Tibial artery (tissue), 4 donors: ENCODE results near the gene PLK5.

Experiments
- DNase-seq, 2 donors: peaks; one replicate each; pipeline ENCODE4 v3.0.0-alpha.2; 2019
- H3K27ac ChIP-seq, 2 donors: fragments of 200-600 bp; sonication (generic) in 1 of 2; 1 replicate in 1 of 2; 2 replicates in 1 of 2; pipeline ENCODE4 v1.5.1; 2018 to 2019; ENCODE audit warnings: mild to moderate bottlenecking in 1 of 2
- H3K27me3 ChIP-seq, 2 donors: fragments of 200-600 bp; sonication (generic) in 1 of 2; one replicate each; pipeline versions ENCODE4 v1.5.1 to v1.6.0; 2016 to 2019
- H3K36me3 ChIP-seq, 3 donors: fragments of 200-600 bp; sonication (generic) in 2 of 3; one replicate each; pipeline ENCODE4 v1.5.1; 2016 to 2019; ENCODE audit warnings: mild to moderate bottlenecking in 2 of 3
- H3K4me1 ChIP-seq, 4 donors: fragments of 200-600 bp; sonication (generic) in 2 of 4; 1 replicate in 3 of 4; 2 replicates in 1 of 4; pipeline ENCODE4 v1.5.1; 2016 to 2019
- H3K4me3 ChIP-seq, 2 donors: fragments of 200-600 bp; sonication (generic) in 1 of 2; 1 replicate in 1 of 2; 2 replicates in 1 of 2; pipeline ENCODE4 v1.5.1; 2018 to 2019; ENCODE audit warnings: mild to moderate bottlenecking in 2 of 2
- H3K9me3 ChIP-seq, 3 donors: fragments of 200-600 bp; sonication (generic) in 1 of 3; one replicate each; pipeline ENCODE4 v1.5.1; 2016 to 2019
- intact Hi-C: fragments of 100-400 bp; cut with DNase I; formaldehyde crosslinking; loops from one replicate; pipeline ENCODE4 v1.15.0; 2023; ENCODE audit warnings: low total_unique reads
- TF ChIP-seq, protein P1 (sequence below), 2 experiments: fragments of 200-600 bp in 1 of 2; fragments of 450-650 bp in 1 of 2; IDR thresholded peaks; one replicate each; pipeline ENCODE4 v1.5.1; 2017 to 2019; ENCODE audit warnings: antibody characterized with exemption in 2 of 2, mild to moderate bottlenecking in 1 of 2, moderate library complexity in 1 of 2

PLK5 gene

GRCh38 chr19:1553415-1553814 is 29.5 kb downstream of the PLK5 start:
- peaks cover 0 to 23% (median 16%) of the 10 kb centered on the region in 3 donors for H3K36me3 ChIP-seq
- TF ChIP-seq, protein P1, sequence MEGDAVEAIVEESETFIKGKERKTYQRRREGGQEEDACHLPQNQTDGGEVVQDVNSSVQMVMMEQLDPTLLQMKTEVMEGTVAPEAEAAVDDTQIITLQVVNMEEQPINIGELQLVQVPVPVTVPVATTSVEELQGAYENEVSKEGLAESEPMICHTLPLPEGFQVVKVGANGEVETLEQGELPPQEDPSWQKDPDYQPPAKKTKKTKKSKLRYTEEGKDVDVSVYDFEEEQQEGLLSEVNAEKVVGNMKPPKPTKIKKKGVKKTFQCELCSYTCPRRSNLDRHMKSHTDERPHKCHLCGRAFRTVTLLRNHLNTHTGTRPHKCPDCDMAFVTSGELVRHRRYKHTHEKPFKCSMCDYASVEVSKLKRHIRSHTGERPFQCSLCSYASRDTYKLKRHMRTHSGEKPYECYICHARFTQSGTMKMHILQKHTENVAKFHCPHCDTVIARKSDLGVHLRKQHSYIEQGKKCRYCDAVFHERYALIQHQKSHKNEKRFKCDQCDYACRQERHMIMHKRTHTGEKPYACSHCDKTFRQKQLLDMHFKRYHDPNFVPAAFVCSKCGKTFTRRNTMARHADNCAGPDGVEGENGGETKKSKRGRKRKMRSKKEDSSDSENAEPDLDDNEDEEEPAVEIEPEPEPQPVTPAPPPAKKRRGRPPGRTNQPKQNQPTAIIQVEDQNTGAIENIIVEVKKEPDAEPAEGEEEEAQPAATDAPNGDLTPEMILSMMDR (IDR thresholded peaks at IDR 0.05), result no peak
- peaks cover 0 to 12% of the 10 kb centered on the region in 2 donors for H3K27me3 ChIP-seq
- no peaks in the 10 kb centered on the region for H3K9me3 ChIP-seq
- no peak overlapping the region for H3K4me3 ChIP-seq
- intact Hi-C loops, result no loop called here
- no peak for DNase-seq
- H3K27ac ChIP-seq, result no peak overlapping the region
- H3K4me1 ChIP-seq, result no peaks in the 10 kb centered on the region

DNA sequence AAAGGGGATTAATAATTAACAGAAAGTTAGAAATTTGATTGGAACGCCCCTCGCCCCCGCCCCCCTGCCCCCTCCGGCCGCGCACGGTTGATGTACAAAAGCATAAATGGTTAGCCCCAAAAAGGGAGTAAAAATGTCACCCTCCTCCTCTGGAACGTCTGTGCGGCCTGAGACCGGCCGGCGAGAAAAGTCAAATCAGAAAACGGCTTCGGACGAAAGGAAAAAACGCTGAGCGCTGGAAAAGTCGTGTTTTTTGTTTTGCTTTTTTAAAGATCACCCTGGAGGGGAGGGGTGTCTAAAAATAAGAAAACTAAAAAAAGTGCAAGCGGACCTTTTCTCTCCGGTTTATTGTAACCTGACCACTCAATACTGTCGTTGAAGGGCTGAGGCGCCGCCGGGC is 31.1 kb downstream of the PLK5 start:
- H3K9me3 ChIP-seq, result no peaks in the 10 kb centered on the region
- H3K4me3 ChIP-seq, result no peak overlapping the region
- intact Hi-C loops, result no loop called here
- peaks cover 0 to 23% (median 16%) of the 10 kb centered on the region in 3 donors for H3K36me3 ChIP-seq
- H3K4me1 ChIP-seq, result no peaks in the 10 kb centered on the region
- no peak for DNase-seq
- TF ChIP-seq, protein P1 (IDR thresholded peaks at IDR 0.05), result no peak
- H3K27ac ChIP-seq, result no peak overlapping the region
- H3K27me3 ChIP-seq, result peaks cover 0 to 12% of the 10 kb centered on the region in 2 donors

- Histone ChIP-seq H3K27me3 (peaks cover 0 to 8% of the 10 kb centered on the region in 2 donors), H3K4me3 (no peak overlapping the region), H3K9me3 (no peaks in the 10 kb centered on the region), H3K36me3 (peaks cover 0 to 23% (median 16%) of the 10 kb centered on the region in 3 donors), H3K4me1 (no peaks in the 10 kb centered on the region), H3K27ac (no peak overlapping the region)
- no peak for DNase-seq
- TF ChIP-seq, protein P1 (IDR thresholded peaks at IDR 0.05), result no peak
- intact Hi-C loops, result no loop called here
Measured at GRCh38 chr19:1555487-1556389, 31.9 kb downstream of the PLK5 start.

DNA sequence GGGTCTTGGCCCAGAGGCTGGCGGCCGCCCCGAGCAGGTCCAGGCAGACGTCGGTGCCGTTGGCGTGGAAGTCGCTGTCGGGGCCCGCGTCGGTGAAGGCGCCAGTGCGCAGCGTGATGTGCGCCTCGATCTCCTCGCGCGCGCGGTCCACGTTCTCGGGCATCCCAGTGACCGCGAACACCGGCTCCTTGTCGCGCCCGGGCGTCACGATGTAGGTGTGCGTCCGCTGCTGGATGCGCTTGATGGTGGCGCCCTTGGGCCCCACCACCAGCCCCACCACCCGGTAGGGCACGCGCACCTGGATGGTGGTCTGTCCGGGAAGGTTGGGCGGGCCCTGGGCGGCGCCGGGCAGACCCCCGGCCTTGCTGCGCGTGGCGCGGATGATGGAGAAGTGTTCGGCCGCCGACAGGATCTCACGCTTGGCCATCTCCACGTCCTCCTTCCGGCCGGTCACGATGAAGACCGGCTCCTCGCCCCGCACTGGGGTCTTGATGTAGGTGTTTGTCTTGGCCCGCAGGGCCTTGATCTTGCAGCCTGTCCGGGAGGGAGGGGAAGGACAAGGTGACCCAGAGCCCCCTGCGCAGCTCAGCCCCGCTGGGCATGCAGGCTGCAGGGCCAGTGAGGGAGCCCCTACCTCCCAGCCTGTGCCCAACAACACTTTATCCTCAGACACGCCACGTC is 32.7 kb downstream of the PLK5 start:
- Histone ChIP-seq H3K27me3 (peaks cover 0 to 7% of the 10 kb centered on the region in 2 donors), H3K27ac (no peak overlapping the region), H3K36me3 (peaks cover 0 to 23% (median 16%) of the 10 kb centered on the region in 3 donors), H3K4me3 (no peak overlapping the region), H3K9me3 (no peaks in the 10 kb centered on the region), H3K4me1 (no peaks in the 10 kb centered on the region)
- no peak for DNase-seq
- TF ChIP-seq, protein P1 (IDR thresholded peaks at IDR 0.05), result no peak
- intact Hi-C loops, result no loop called here

- H3K9me3 ChIP-seq, result no peaks in the 10 kb centered on the region
- H3K36me3 ChIP-seq, result peaks cover 0 to 23% (median 16%) of the 10 kb centered on the region in 3 donors
- peaks cover 0 to 5% of the 10 kb centered on the region in 2 donors for H3K27me3 ChIP-seq
- TF ChIP-seq, protein P1 (IDR thresholded peaks at IDR 0.05), result no peak
- H3K4me1 ChIP-seq, result no peaks in the 10 kb centered on the region
- no peak overlapping the region for H3K27ac ChIP-seq
- intact Hi-C loops, result no loop called here
- no peak overlapping the region for H3K4me3 ChIP-seq
- DNase-seq, result no peak
Measured at GRCh38 chr19:1558552-1558951, 34.7 kb downstream of the PLK5 start.
